DND-41 (cell line): ENCODE results near the gene CPLX1.
"Not testable (repeated sequence)": the region's sequence is repeated elsewhere in the genome, so short reads cannot be mapped to it uniquely, and the experiment has no call there.

Experiments
- CTCF ChIP-seq: IDR thresholded peaks from 2 replicates; pipeline ENCODE4 v1.5.1; 2012; ENCODE audit warnings: borderline replicate concordance, low read length, moderate library complexity, mild to moderate bottlenecking; ENCODE audit not compliant: poor library complexity, severe bottlenecking; ENCODE audit errors: extremely low read depth
- EZH2 ChIP-seq: IDR thresholded peaks from 3 replicates; pipeline ENCODE4 v1.6.1; 2012; ENCODE audit warnings: borderline replicate concordance, low read depth, mild to moderate bottlenecking, moderate library complexity, low read length, inconsistent platforms; ENCODE audit not compliant: severe bottlenecking

DNA sequence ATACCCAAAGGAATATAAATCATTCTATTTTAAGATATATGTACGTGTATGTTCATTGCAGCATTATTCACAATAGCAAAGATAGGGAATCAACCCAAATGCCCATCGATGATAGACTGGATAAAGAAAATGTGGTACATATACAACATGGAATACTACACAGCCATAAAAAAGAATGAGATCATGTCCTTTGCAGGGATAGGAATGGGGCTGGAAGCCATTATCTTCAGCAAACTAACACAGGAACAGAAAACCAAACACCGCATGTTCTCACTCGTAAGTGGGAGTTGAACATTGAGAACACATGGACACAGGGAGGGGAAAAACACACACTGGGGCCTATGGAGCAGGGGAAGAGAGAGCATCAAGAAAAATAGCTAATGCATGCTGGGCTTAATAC, 18.9 kb downstream of the CPLX1 start:
- TF ChIP-seq CTCF, EZH2: not testable (repeated sequence)
